Mucosa of descending colon (tissue), 3 donors: ENCODE results near the gene IL15. TPM values are rescaled to one million over a fixed set of nuclear protein-coding genes. Genes with fewer than 3 reads are reported as not detected.
A peak's percentile ranks its signal among the peaks of the same experiment; 100 is the strongest.

Source experiments
- ATAC-seq: fragments of 200-7000 bp; cut with Tn5 transposase; one replicate; pipeline ENCODE4 v1.9.1; 2020; ENCODE audit warnings: mild to moderate bottlenecking, moderate library complexity
- DNase-seq, 3 donors: peaks; one replicate each; pipeline ENCODE4 v3.0.0-alpha.2; 2020
- H3K36me3 ChIP-seq: fragments of 200-600 bp; one replicate; pipeline ENCODE4 v1.8.0; 2021; ENCODE audit warnings: low read depth, mild to moderate bottlenecking
- H3K4me1 ChIP-seq: fragments of 200-600 bp; one replicate; pipeline ENCODE4 v1.8.0; 2021; ENCODE audit warnings: low read depth, mild to moderate bottlenecking
- H3K4me3 ChIP-seq: fragments of 200-600 bp; one replicate; pipeline ENCODE4 v1.8.0; 2021; ENCODE audit warnings: mild to moderate bottlenecking
- H3K9me3 ChIP-seq: fragments of 200-600 bp; one replicate; pipeline ENCODE4 v1.8.0; 2021; ENCODE audit warnings: mild to moderate bottlenecking
- CTCF ChIP-seq: fragments of 200-600 bp; IDR thresholded peaks from one replicate; pipeline ENCODE4 v1.8.0; 2022; ENCODE audit warnings: antibody characterized with exemption, mild to moderate bottlenecking
- intact Hi-C, 2 donors: fragments of 100-400 bp; cut with DNase I in 1 of 2; cut with micrococcal nuclease in 1 of 2; formaldehyde crosslinking; loops; one replicate each; pipeline versions ENCODE4 v1.11.0 to v1.11.1; 2022; cut with DNase I, micrococcal nuclease
- total RNA-seq, 3 donors: library from RNA; stranded (reverse); fragmentation: NEBNext Ultra II Directional in 2 of 3; extraction: Animal tissue kit (Norgen Biotek cat#: 25700) in 2 of 3; gene quantifications; one replicate each; pipeline versions ENCODE4 v1.2.1 to v1.2.4, GENCODE V29; 2021 to 2023
- donor health status: DM: no; HTN: no; CAD: no; lungs with moderate emphysema.
- donor health status: DM: no; HTN: no; CAD: no.
- donor health status: DM: no; HTN: yes; CAD: no.

The IL15 gene
- total RNA-seq, 3 donors from 2014 or later, result 6.7 to 12.4 (median 7.2) TPM

GRCh38 chr4:141692081-141692480 lies 55.7 kb downstream of the IL15 start:
- no peak for DNase-seq
- H3K4me3 ChIP-seq, result no peak overlapping the region
- no peaks in the 10 kb centered on the region for H3K36me3 ChIP-seq
- H3K9me3 ChIP-seq, result no peaks in the 10 kb centered on the region
- no peak for ATAC-seq
- no peaks in the 10 kb centered on the region for H3K4me1 ChIP-seq
- intact Hi-C loops, result no loop called here
- TF ChIP-seq CTCF, result no peak

- ATAC-seq (no peak), DNase-seq (no peak)
- no peaks in the 10 kb centered on the region for H3K4me1 ChIP-seq
- H3K9me3 ChIP-seq, result no peaks in the 10 kb centered on the region
- no peak overlapping the region for H3K4me3 ChIP-seq
- H3K36me3 ChIP-seq, result no peaks in the 10 kb centered on the region
- intact Hi-C loops, result no loop called here
- no peak for TF ChIP-seq CTCF
Observed at GRCh38 chr4:141697116-141697515, 60.7 kb downstream of the IL15 start.

- no peak for TF ChIP-seq CTCF
- H3K4me1 ChIP-seq, result no peaks in the 10 kb centered on the region
- ATAC-seq, result peak; percentile 31
Observed at GRCh38 chr4:141702472-141703182, 66.2 kb downstream of the IL15 start.

GRCh38 chr4:141703497-141703896 lies 67.1 kb downstream of the IL15 start:
- no peak overlapping the region for H3K4me3 ChIP-seq
- no peak for TF ChIP-seq CTCF
- ATAC-seq (no peak), DNase-seq (no peak)
- peaks cover 10% of the 10 kb centered on the region for H3K9me3 ChIP-seq
- intact Hi-C loops, result no loop called here
- H3K4me1 ChIP-seq, result no peaks in the 10 kb centered on the region
- H3K36me3 ChIP-seq, result no peaks in the 10 kb centered on the region

More at GRCh38 chr4:141702472-141703182, 66.2 kb downstream of the IL15 start:
- Histone ChIP-seq H3K36me3 (no peaks in the 10 kb centered on the region), H3K9me3 (peaks cover 10% of the 10 kb centered on the region), H3K4me3 (no peak overlapping the region)
- intact Hi-C loops, result no loop called here
- DNase-seq, result peak in 2 of 3 donors; percentile 39 to 47

- intact Hi-C loops, result no loop called here
- no peaks in the 10 kb centered on the region for H3K4me1 ChIP-seq
- no peak for TF ChIP-seq CTCF
Observed at GRCh38 chr4:141705048-141705746, 68.8 kb downstream of the IL15 start.

More at GRCh38 chr4:141705048-141705746, 68.8 kb downstream of the IL15 start:
- Histone ChIP-seq H3K36me3 (no peaks in the 10 kb centered on the region), H3K4me3 (no peak overlapping the region), H3K9me3 (peaks cover 10% of the 10 kb centered on the region)
- ATAC-seq, result no peak
- DNase-seq, result no peak
